ENCODE measurements around the gene TMX4.
"Not testable (repeated sequence)": the region's sequence is repeated elsewhere in the genome, so short reads cannot be mapped to it uniquely, and the experiment has no call there.

TMX4 gene, protein sequence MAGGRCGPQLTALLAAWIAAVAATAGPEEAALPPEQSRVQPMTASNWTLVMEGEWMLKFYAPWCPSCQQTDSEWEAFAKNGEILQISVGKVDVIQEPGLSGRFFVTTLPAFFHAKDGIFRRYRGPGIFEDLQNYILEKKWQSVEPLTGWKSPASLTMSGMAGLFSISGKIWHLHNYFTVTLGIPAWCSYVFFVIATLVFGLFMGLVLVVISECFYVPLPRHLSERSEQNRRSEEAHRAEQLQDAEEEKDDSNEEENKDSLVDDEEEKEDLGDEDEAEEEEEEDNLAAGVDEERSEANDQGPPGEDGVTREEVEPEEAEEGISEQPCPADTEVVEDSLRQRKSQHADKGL

DNA sequence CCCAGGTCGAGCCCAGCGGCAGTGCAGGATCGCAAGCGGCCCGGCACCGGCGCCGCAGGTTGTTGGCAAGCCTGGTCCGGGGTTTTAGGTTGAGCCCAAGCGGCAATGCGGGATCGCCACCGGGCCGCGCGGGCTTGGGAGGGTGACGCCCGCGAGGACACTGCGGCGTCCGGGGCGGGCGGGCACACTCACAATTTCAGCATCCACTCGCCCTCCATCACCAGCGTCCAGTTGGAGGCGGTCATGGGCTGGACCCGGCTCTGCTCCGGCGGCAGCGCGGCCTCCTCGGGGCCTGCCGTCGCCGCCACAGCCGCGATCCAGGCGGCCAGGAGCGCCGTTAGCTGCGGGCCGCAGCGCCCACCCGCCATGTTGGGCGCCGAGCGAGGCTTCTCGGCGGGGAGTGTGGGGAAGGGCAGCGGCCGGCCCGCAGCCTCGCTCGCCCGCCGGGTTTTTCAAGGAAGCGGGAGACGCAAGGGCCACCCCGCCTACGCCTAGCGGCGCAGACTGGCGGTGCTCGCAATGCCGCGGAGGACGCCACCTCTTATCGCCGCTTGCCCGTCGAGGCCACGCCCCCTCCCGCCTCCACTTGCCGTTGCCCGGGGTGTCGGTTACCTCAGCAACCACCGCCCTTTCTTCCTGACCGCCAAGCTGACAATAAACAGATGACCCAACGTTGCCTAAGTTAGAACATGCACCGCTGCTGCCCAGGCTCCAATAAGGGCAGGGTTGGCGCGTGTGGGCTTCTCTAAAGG is at the start of gene TMX4:
Gene TMX4 (minus strand): TSS at position 516 of the 752 bp plus-strand sequence. CDS start 148 bp downstream, at position 368.
- DNase-seq (ENCODE audit: low read depth): peak; percentile 79

- DNase-seq (ENCODE audit: low read depth): no peak
Observed at GRCh38 chr20:8067082-8067481, 47.5 kb upstream of the TMX4 start.

- DNase-seq (ENCODE audit: low read depth): no peak
Observed at GRCh38 chr20:8066662-8067061, 47.1 kb upstream of the TMX4 start.

GRCh38 chr20:8065691-8066090 is 46.1 kb upstream of the TMX4 start:
- no peak for DNase-seq (ENCODE audit: low read depth)

DNA sequence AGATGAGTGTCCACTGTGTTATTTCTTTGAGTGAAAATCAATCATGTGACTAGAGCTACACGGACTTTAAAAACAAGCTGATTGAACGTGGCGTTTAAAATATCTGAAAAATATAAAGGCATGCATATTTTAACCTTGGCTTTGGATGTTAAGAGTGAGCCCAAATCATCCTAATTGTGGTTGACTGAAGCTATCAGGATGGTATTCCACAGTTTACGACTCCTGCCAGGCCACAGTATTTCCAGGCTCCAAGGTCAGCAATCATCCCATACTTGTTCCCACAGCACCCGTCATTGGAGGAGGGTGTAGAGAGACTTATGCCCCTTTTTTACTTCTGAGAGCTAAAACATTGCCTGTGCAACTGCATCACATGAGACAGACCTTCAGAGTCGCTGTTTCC is 43.2 kb upstream of the TMX4 start:
- DNase-seq (ENCODE audit: low read depth): no peak

GRCh38 chr20:8061861-8062518 is 42.4 kb upstream of the TMX4 start:
- DNase-seq (ENCODE audit: low read depth): no peak

GRCh38 chr20:8060977-8061376 is 41.4 kb upstream of the TMX4 start:
- no peak for DNase-seq (ENCODE audit: low read depth)

GRCh38 chr20:8057871-8058270 is 38.3 kb upstream of the TMX4 start:
- no peak for DNase-seq (ENCODE audit: low read depth)

DNA sequence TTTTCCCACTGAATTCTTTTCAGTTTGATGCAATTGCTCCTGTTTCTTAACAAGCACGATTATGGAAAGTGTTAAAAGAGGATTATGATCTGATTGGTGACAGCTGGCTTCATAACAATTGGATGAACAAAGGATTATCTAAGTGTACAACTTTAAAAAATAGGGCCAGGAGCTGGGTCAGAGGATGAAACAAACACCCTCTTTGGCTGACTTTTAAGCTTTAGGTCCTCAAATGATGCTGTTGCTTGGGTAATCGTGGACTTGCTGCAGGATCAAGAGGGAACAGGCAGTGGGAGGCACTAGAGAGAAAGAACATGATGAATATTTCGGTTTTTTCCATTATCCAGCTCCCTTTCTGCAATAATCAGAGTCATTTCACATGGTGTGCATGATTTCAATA is 35.5 kb upstream of the TMX4 start:
- DNase-seq (ENCODE audit: low read depth): no peak

DNA sequence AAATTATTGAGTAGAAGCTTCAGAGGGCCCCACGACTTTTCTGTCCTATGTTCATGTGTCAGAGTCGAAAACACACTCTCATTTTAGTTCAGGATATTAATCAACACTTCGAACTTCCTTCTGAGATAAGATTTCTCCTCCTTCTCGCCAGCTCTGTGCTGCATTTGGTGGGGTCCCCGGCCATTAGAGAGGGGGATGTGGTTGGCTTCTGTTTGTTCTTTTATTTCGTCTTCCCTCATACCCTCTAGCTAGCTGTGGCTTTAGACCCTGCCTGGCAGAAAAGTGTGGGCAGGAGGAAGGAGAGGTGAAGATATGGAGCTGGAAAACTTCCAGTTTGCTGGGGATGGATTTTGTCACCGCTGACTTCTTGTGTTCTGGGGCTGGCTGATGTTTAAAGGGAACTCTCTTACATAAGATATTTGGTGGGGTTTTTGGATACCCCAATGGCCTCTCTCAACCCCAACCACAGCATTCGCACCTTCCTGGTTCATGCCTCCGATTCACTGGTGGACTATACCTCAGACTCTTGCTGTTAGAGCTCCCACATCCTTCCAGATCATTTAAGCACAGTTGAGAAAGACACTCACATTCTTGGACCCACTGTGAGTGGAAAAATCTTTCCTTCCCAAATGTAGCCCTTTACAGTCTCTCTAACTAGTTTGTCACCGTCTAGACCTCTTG is 30.7 kb upstream of the TMX4 start:
- no peak for DNase-seq (ENCODE audit: low read depth)

DNA sequence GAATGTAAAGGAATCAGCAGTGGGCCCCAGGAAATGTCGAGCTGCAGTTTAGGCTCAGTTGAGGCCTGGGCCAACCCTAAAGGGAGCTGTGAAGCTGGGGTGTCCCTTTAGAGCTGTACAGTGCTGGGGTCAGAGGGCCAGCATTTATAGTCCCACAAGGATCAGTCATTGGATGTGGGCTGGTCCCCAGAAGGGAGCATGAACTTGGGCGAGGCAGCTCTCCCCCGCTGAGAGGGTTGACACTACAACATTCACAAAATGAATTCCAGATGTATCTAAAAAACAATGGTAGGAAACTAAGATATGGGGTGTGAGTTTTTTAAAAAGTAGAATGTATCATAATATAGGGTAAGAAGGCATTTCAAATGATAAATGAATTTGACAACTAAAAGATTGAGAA is 29.7 kb upstream of the TMX4 start:
- DNase-seq (ENCODE audit: low read depth): no peak

- no peak for DNase-seq (ENCODE audit: low read depth)
Observed at GRCh38 chr20:8045946-8046345, 26.4 kb upstream of the TMX4 start.

DNA sequence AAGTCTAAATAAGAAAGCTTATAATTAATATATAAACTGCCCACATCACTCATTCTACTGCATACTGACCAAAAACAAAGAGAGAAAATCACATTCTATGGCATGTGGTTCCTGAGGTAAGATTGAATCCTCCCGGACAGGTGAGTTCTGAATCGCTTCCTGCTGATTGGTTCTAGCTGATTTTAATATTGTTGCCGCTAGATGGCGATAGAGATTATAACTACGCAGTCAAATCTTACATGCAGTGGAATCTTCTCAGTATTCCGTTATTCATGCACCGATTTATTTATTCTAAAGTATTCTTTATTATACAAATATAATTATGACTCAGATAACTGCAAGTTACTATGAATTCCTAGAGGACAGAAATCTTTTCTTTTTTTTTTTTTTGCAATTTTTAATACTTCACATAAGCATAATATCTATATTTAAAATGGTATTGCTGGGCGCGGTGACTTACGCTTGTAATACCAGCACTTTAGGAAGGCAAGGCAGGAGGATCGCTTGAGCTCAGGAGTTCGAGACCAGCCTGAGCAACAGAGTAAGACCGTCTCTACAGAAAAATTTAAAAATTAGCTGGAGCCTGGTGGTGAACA is 24.2 kb upstream of the TMX4 start:
- DNase-seq (ENCODE audit: low read depth): no peak

DNA sequence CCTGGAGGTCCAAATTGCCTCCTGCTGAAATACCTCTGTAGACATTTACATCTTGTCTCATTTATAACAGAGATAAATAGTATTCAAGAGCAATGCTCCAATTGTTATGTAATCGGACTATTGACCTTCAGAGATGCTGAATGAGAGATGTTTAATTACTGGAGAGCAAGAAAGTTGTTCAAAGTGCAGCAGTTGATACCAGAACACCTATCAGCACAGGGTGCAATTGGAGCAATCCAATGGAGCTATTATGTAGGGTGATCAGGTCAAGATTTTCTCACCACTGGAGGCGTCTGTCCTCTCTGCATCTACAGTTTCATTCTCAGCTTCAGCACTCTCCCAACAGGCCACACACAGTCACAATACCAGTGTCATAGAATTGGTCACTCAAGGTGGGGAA is 19.5 kb upstream of the TMX4 start:
- DNase-seq (ENCODE audit: low read depth): no peak

DNA sequence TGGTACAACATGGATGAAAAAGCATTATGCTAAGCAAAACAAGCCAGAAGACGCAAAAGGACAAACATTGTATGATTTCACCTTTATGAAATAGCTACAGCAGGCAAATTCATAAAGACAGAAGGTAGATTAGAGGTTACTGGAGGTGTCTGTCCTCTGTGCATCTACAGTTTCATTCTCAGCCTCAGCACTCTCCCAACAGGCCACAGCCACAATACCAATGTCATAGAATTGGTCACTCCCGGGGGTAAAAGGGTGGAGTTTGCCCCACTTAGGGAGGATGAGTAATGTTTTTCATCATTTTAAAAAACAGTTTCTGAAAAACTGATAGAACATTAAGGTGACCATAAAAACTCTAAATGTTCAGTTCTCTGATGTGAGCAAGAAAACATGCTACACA is 17.2 kb upstream of the TMX4 start:
- DNase-seq (ENCODE audit: low read depth): no peak

DNA sequence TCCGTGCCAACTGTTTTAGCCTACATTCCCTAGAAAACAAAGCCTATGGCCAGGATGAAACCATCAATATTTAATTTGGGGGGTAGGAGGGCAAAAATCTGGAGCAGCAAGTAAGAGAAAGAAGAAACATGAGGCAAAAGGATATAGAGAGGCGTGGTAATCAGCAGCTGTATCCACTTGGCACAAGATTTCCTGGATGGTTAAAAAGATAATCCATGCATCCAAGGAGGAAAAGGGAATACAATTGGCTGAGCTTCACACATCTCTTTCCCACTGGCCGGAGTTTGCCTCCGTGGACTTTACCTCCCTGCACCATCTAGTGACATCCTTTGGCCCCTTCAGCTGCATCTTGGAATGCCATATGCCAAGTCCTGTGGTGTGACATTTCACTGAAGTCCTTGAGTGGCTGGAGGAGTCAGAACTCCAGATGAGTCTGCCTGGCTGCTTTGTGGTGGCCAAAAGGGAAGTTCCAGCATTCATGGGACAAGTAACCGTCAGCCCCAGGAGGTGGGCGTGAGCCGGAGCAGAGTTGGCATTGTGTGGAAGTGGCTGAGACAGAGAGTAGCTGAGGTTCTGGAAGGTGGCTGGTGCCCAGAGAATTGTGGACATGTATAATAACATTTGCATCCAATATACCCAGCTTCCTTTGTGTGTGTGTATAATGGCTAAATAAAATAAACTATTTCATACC is 13.7 kb upstream of the TMX4 start:
- DNase-seq (ENCODE audit: low read depth): no peak

DNA sequence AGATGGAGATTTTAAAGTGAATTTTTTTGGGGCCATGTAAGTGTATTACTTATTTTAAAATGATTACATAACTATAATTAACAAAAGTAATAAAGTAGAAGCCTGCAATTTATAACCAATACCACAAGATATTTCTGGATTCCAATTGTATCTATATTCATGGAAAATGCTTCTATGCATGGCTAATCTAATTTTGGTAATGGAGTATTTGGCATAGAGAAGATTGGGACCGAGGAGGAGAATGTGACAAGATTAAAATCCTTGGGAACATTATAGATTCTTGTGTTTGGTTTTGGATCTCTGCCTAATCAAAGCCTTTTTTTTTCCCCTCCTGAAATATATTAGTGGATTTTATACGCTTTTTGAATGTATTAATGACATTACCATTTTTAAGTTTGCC is 12.9 kb upstream of the TMX4 start:
- DNase-seq (ENCODE audit: low read depth): no peak

DNA sequence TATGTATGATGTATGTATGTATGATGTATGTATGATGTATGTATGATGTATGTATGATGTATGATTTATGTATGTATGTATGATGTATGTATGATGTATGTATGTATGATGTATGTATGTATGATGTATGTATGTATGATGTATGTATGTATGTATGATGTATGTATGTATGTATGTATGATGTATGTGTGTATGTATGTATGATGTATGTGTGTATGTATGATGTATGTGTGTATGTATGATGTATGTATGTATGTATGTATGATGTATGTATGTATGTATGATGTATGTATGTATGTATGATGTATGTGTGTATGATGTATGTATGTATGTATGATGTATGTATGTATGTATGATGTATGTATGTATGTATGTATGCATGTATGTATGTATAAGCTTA is 12.0 kb upstream of the TMX4 start:
- not testable (repeated sequence) for DNase-seq (ENCODE audit: low read depth)

- no peak for DNase-seq (ENCODE audit: low read depth)
Observed at GRCh38 chr20:8021541-8022269, 2.1 kb upstream of the TMX4 start.

GRCh38 chr20:8020314-8021079 is 936 bp upstream of the TMX4 start:
- DNase-seq (ENCODE audit: low read depth): no peak

All from activated T-helper 1 cell treated with Interleukin-2 at 50 U/mL for 16 hours (primary cell).